ENCODE data around the gene OCRL.

Gene OCRL

GRCh38 chrX:129609395-129609794 lies 69.3 kb downstream of the OCRL start:
- no peak overlapping the region for H3K4me3 ChIP-seq (ENCODE audit: low read length in 2 of 2)
- no CpG with 5 or more reads among the region's 1 CpG for WGBS, 2 donors (ENCODE audit: extremely low coverage in 2 of 2, insufficient read length in 2 of 2, insufficient replicate concordance in 1 of 2)
- no peak overlapping the region for H2BK15ac ChIP-seq (ENCODE audit: low read length)
- no peak overlapping the region for H3K14ac ChIP-seq (ENCODE audit: low read length)
- no peak overlapping the region for H2BK5ac ChIP-seq (ENCODE audit: low read length)
- no peak for DNase-seq (ENCODE audit: low spot score)
- no peaks in the 10 kb centered on the region for H3K36me3 ChIP-seq (replicated peaks in 1 of 2; ENCODE audit: control insufficient read depth in 2 of 2, insufficient read depth in 2 of 2, low read length in 2 of 2)
- H2AFZ ChIP-seq (ENCODE audit: low read length), result no peak overlapping the region
- H2BK12ac ChIP-seq (ENCODE audit: low read length), result no peak overlapping the region
- H3K27me3 ChIP-seq (ENCODE audit: control insufficient read depth in 3 of 3, insufficient read depth in 3 of 3, low read depth in 1 of 3, low read length in 3 of 3), result no peaks in the 10 kb centered on the region
- H2BK120ac ChIP-seq (ENCODE audit: low read depth, low read length), result no peak overlapping the region
- no peak overlapping the region for H3K23ac ChIP-seq (ENCODE audit: low read depth, low read length, poor library complexity)
- H4K91ac ChIP-seq (ENCODE audit: low read depth, low read length, poor library complexity), result no peak overlapping the region
- no peak overlapping the region for H3K18ac ChIP-seq (ENCODE audit: low read length)
- no peak overlapping the region for H3K27ac ChIP-seq (replicated peaks; ENCODE audit: low read length)
- H3K4me1 ChIP-seq (ENCODE audit: control insufficient read depth in 2 of 2, insufficient read depth in 1 of 2, low read depth in 1 of 2, low read length in 2 of 2), result peaks cover 0 to 2% of the 10 kb centered on the region in 2 donors
- no peak overlapping the region for H3K4ac ChIP-seq (ENCODE audit: low read length)
- no peaks in the 10 kb centered on the region for H3K79me1 ChIP-seq (ENCODE audit: low read depth, low read length)
- H3K9me3 ChIP-seq (replicated peaks in 1 of 2; ENCODE audit: control insufficient read depth in 2 of 2, insufficient read depth in 1 of 2, low read depth in 1 of 2, low read length in 2 of 2), result peaks cover 0 to 1% of the 10 kb centered on the region in 2 donors
- H2AK5ac ChIP-seq (ENCODE audit: low read depth, low read length), result no peak overlapping the region
- no peak overlapping the region for H3K4me2 ChIP-seq (ENCODE audit: insufficient read depth, low read length, poor library complexity, severe bottlenecking)
- H4K8ac ChIP-seq (ENCODE audit: low read depth, low read length), result no peak overlapping the region
- H3K9ac ChIP-seq (ENCODE audit: low read depth, low read length, poor library complexity), result no peak overlapping the region

GRCh38 chrX:129612396-129612795 lies 72.3 kb downstream of the OCRL start:
- no peak overlapping the region for H3K4me2 ChIP-seq (ENCODE audit: insufficient read depth, low read length, poor library complexity, severe bottlenecking)
- H3K4me1 ChIP-seq (ENCODE audit: control insufficient read depth in 2 of 2, insufficient read depth in 1 of 2, low read depth in 1 of 2, low read length in 2 of 2), result no peaks in the 10 kb centered on the region
- no peaks in the 10 kb centered on the region for H3K79me1 ChIP-seq (ENCODE audit: low read depth, low read length)
- H3K9ac ChIP-seq (ENCODE audit: low read depth, low read length, poor library complexity), result no peak overlapping the region
- no peak overlapping the region for H4K91ac ChIP-seq (ENCODE audit: low read depth, low read length, poor library complexity)
- H2BK120ac ChIP-seq (ENCODE audit: low read depth, low read length), result no peak overlapping the region
- H3K27ac ChIP-seq (replicated peaks; ENCODE audit: low read length), result no peak overlapping the region
- no peak overlapping the region for H3K4ac ChIP-seq (ENCODE audit: low read length)
- no peaks in the 10 kb centered on the region for H3K36me3 ChIP-seq (replicated peaks in 1 of 2; ENCODE audit: control insufficient read depth in 2 of 2, insufficient read depth in 2 of 2, low read length in 2 of 2)
- no peak overlapping the region for H2AK5ac ChIP-seq (ENCODE audit: low read depth, low read length)
- no peak overlapping the region for H2BK15ac ChIP-seq (ENCODE audit: low read length)
- H3K9me3 ChIP-seq (replicated peaks in 1 of 2; ENCODE audit: control insufficient read depth in 2 of 2, insufficient read depth in 1 of 2, low read depth in 1 of 2, low read length in 2 of 2), result peaks cover 0 to 1% of the 10 kb centered on the region in 2 donors
- H3K14ac ChIP-seq (ENCODE audit: low read length), result no peak overlapping the region
- no peak overlapping the region for H4K8ac ChIP-seq (ENCODE audit: low read depth, low read length)
- no peak for DNase-seq (ENCODE audit: low spot score)
- no CpG with 5 or more reads among the region's 2 CpGs for WGBS, 2 donors (ENCODE audit: extremely low coverage in 2 of 2, insufficient read length in 2 of 2, insufficient replicate concordance in 1 of 2)
- no peak overlapping the region for H3K18ac ChIP-seq (ENCODE audit: low read length)
- H2AFZ ChIP-seq (ENCODE audit: low read length), result no peak overlapping the region
- H3K23ac ChIP-seq (ENCODE audit: low read depth, low read length, poor library complexity), result no peak overlapping the region
- no peak overlapping the region for H2BK12ac ChIP-seq (ENCODE audit: low read length)
- H2BK5ac ChIP-seq (ENCODE audit: low read length), result no peak overlapping the region
- no peak overlapping the region for H3K4me3 ChIP-seq (ENCODE audit: low read length in 2 of 2)
- no peaks in the 10 kb centered on the region for H3K27me3 ChIP-seq (ENCODE audit: control insufficient read depth in 3 of 3, insufficient read depth in 3 of 3, low read depth in 1 of 3, low read length in 3 of 3)

GRCh38 chrX:129613596-129613995 lies 73.5 kb downstream of the OCRL start:
- H3K9ac ChIP-seq (ENCODE audit: low read depth, low read length, poor library complexity), result no peak overlapping the region
- H3K4me1 ChIP-seq (ENCODE audit: control insufficient read depth in 2 of 2, insufficient read depth in 1 of 2, low read depth in 1 of 2, low read length in 2 of 2), result no peaks in the 10 kb centered on the region
- H2BK120ac ChIP-seq (ENCODE audit: low read depth, low read length), result no peak overlapping the region
- H3K4me2 ChIP-seq (ENCODE audit: insufficient read depth, low read length, poor library complexity, severe bottlenecking), result no peak overlapping the region
- H3K27me3 ChIP-seq (ENCODE audit: control insufficient read depth in 3 of 3, insufficient read depth in 3 of 3, low read depth in 1 of 3, low read length in 3 of 3), result no peaks in the 10 kb centered on the region
- no peak overlapping the region for H2BK12ac ChIP-seq (ENCODE audit: low read length)
- no peak overlapping the region for H2AFZ ChIP-seq (ENCODE audit: low read length)
- no peak overlapping the region for H3K14ac ChIP-seq (ENCODE audit: low read length)
- H3K9me3 ChIP-seq (replicated peaks in 1 of 2; ENCODE audit: control insufficient read depth in 2 of 2, insufficient read depth in 1 of 2, low read depth in 1 of 2, low read length in 2 of 2), result peaks cover 0 to 1% of the 10 kb centered on the region in 2 donors
- no peak overlapping the region for H4K91ac ChIP-seq (ENCODE audit: low read depth, low read length, poor library complexity)
- no peak overlapping the region for H3K18ac ChIP-seq (ENCODE audit: low read length)
- H3K27ac ChIP-seq (replicated peaks; ENCODE audit: low read length), result no peak overlapping the region
- H3K4me3 ChIP-seq (ENCODE audit: low read length in 2 of 2), result no peak overlapping the region
- no peaks in the 10 kb centered on the region for H3K36me3 ChIP-seq (replicated peaks in 1 of 2; ENCODE audit: control insufficient read depth in 2 of 2, insufficient read depth in 2 of 2, low read length in 2 of 2)
- H3K4ac ChIP-seq (ENCODE audit: low read length), result no peak overlapping the region
- no peak overlapping the region for H3K23ac ChIP-seq (ENCODE audit: low read depth, low read length, poor library complexity)
- DNase-seq (ENCODE audit: low spot score), result no peak
- H2AK5ac ChIP-seq (ENCODE audit: low read depth, low read length), result no peak overlapping the region
- no peak overlapping the region for H2BK5ac ChIP-seq (ENCODE audit: low read length)
- H2BK15ac ChIP-seq (ENCODE audit: low read length), result no peak overlapping the region
- no peaks in the 10 kb centered on the region for H3K79me1 ChIP-seq (ENCODE audit: low read depth, low read length)
- no peak overlapping the region for H4K8ac ChIP-seq (ENCODE audit: low read depth, low read length)

- Histone ChIP-seq H3K9ac (ENCODE audit: low read depth, low read length, poor library complexity) (no peak overlapping the region), H3K36me3 (replicated peaks in 1 of 2; ENCODE audit: control insufficient read depth in 2 of 2, insufficient read depth in 2 of 2, low read length in 2 of 2) (no peaks in the 10 kb centered on the region), H4K8ac (ENCODE audit: low read depth, low read length) (no peak overlapping the region), H2BK12ac (ENCODE audit: low read length) (no peak overlapping the region), H3K79me1 (ENCODE audit: low read depth, low read length) (no peaks in the 10 kb centered on the region), H2BK120ac (ENCODE audit: low read depth, low read length) (no peak overlapping the region), H3K4ac (ENCODE audit: low read length) (no peak overlapping the region), H2AFZ (ENCODE audit: low read length) (no peak overlapping the region), H3K14ac (ENCODE audit: low read length) (no peak overlapping the region), H3K23ac (ENCODE audit: low read depth, low read length, poor library complexity) (no peak overlapping the region), H2AK5ac (ENCODE audit: low read depth, low read length) (no peak overlapping the region), H3K27ac (replicated peaks; ENCODE audit: low read length) (no peak overlapping the region), H2BK5ac (ENCODE audit: low read length) (no peak overlapping the region), H3K27me3 (ENCODE audit: control insufficient read depth in 3 of 3, insufficient read depth in 3 of 3, low read depth in 1 of 3, low read length in 3 of 3) (no peaks in the 10 kb centered on the region), H3K4me2 (ENCODE audit: insufficient read depth, low read length, poor library complexity, severe bottlenecking) (no peak overlapping the region), H3K4me3 (ENCODE audit: low read length in 2 of 2) (no peak overlapping the region), H2BK15ac (ENCODE audit: low read length) (no peak overlapping the region), H4K91ac (ENCODE audit: low read depth, low read length, poor library complexity) (no peak overlapping the region), H3K4me1 (ENCODE audit: control insufficient read depth in 2 of 2, insufficient read depth in 1 of 2, low read depth in 1 of 2, low read length in 2 of 2) (no peaks in the 10 kb centered on the region), H3K9me3 (replicated peaks in 1 of 2; ENCODE audit: control insufficient read depth in 2 of 2, insufficient read depth in 1 of 2, low read depth in 1 of 2, low read length in 2 of 2) (peaks cover 0 to 1% of the 10 kb centered on the region in 2 donors), H3K18ac (ENCODE audit: low read length) (no peak overlapping the region)
- DNase-seq (ENCODE audit: low spot score), result no peak
- no CpG with 5 or more reads among the region's 5 CpGs for WGBS, 2 donors (ENCODE audit: extremely low coverage in 2 of 2, insufficient read length in 2 of 2, insufficient replicate concordance in 1 of 2)
These were observed 74.6 kb downstream of the OCRL start for GRCh38 chrX:129614481-129615255.
